GM18508 (cell line): ENCODE results near the gene DCUN1D1.

ENCODE experiments used
- ATAC-seq: cut with Tn5 transposase; IDR thresholded peaks from one replicate; pipeline ENCODE4 v1.9.1; 2021; ENCODE audit warnings: moderate number of reproducible peaks; ENCODE audit not compliant: insufficient read depth, unreplicated experiment

The DCUN1D1 gene

DNA sequence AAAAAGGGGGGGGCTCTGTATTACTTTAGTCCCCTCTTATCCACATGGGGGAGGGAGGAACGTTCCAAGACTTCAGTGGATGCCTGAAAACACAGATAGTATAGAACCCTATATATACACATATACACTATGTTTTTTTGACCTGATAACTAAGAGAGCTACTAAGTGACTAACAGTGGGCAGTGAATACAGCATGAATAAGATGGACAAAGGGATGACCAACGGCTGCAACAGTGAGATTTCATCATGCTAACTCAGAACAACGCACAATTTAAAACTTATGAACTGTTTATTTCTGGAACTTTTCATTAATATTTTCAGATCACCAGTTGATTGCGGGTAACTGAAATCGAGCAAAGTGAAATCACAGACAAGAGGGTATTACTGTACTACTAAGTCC is 7.3 kb downstream of the DCUN1D1 start:
- no peak for ATAC-seq

DNA sequence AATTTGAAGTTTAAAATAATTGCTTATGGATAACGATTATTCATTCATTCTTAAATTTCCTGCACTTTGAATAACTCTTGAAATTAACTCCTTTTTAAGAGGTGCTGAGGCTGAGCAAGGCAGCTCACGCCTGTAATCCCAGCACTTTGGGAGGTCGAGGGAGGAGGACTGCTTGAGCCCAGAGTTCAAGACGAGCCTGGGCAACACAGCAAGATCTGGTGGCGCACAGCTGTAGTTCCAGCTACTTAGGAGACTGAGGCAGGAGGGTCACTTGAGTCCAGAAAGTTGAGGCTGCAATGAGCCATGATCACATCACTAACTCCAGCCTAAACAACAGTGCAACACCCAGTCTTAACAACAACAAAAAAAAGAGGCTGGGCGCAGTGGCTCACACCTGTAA is 8.0 kb downstream of the DCUN1D1 start:
- ATAC-seq, result no peak

DNA sequence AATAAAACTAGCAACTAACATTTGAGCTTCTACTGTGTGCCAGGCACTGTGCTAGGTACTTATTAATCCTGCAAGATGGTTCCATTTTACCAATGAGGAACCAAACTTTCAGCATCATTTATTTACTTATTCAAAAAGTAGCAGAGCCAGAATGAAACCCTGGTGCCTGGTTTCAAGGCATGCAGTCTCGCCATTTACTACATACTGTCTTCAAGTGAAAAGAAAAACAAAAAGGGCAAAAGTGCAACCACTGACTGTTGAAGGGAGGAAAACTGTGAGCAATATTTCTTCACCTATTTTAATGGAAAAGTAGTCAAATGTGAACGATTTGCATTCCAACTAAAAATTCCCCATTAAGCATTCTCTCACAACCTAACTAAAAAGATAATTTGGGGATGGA is 8.7 kb downstream of the DCUN1D1 start:
- no peak for ATAC-seq

DNA sequence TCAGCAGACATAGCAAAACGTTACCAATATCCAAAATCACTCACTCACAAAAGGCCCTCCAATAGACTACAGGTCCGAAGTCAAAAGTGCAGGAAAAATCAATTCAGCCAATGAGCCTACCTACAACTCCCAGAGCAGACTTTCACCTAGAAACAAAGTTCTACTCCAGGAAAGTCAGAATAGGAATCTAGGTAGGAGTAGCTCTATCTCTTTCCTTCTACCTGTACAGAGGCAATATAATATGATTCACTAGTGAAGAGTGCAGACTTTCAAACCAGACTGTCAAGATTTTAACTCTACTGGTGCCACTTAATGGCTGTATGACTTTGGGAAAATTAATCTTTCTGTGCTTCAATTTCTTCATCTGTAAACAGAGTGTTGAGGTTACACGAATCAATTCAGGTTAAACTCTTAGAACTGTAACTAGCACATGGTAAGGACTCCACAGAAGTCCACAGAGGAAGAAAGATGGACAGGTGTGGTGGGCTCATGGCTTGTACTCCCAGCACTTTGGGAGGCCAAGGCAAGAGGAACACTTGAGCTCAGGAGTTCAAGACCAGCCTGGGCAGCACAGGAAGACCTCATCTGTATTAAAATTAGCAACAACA is 9.4 kb downstream of the DCUN1D1 start:
- no peak for ATAC-seq

DNA sequence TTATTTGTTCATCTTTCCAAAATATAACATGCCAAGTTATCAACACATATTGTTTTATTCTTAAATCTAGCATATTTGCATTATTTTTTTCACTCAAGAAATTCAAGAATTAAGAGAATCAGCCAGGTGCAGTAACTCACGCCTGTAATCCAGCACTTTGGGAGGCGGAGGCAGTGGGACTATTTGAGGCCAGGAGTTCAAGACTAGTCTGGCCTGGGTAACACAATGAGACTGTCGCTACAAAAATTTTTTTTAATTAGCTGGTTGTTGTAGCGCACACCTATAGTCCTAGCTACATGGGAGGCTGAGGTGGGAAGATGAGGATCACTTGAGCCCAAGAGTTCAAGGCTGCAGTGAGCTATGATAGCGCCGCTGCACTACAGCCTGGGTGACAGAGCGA is 10.5 kb downstream of the DCUN1D1 start:
- ATAC-seq, result no peak

DNA sequence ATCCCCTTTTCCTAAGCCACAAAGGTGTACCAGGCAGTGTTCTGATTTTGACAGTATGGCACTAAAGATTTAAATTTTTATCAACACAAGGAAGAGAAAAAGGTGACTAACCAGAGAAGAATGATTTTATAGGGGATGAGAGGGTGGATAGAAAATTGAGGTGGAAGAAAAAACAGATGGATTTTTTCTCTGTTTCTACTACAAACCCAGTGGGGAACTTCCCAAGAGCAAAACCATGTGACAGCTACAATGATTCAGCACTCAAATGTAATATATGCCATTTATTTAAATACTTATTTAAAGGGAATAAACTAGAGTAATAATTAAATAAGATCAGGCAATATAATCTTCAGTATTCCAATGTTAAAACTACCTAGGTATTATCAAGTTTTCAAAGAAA is 11.1 kb downstream of the DCUN1D1 start:
- no peak for ATAC-seq

DNA sequence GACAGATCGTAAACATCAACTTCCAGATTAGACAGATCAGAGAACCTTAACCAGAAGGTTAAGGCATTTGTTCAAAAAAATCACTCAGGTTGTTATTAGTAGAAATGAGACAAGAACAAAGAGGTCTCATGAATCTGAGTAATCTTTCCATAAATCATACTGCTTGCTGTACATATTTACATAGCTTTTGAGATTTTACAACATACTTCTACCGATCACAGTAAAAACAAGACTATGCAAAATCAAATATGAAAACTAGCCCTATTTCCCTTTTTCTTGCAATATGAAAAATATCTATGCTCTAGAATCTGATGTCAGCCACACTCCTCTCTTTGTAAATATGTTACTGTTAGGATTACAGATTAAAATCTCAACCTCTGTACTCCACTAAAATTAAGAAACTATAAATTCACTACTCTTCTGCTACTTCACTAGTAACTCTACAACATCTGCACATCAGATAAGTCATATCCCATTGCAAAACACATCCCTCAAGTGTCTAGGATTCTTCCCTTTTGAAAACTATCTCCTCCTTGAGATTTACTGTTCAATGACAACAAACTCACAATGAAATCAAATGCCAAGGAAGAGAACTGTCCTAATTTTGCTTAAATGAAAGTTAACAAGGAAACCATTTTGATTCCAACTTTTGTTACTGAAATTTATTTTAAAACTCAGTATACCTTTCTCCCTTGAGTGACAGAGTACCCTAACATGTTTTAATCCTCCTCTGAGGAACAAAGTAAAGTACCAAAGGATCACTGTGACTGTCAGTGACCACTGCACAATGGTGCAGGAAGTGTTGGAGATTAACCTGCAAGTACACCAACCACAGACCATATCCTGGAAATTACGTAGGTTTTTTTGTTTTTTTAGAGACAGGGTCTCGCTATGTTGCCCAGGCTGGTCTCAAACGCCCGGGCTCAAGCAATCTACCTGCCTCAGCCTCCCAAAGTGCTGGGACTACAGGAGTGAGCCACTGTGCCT is 12.8 kb downstream of the DCUN1D1 start:
- ATAC-seq, result peak; percentile 47

DNA sequence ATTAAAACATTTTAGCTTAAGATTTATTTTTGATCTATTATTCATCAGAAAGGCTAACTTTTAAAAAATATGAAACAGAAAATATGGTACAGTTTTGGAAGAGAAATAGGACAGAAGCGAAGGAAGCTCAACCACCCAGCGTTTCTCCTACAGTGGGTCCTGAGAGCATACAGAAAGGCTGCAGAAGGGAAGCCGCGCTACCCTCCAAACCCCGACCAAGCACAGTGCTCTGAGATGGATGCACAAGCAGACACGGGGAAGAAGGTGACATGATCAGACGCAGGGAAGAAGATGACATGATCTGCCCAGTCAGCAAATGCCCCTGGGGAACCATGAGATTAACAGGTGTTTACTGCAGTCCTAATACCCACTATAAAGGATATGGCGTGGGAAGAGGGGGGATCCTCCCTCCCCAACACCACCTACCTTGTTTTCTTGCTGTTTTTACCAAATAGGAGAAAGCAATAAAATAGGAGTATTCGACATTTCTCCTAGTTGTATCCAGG is 14.4 kb downstream of the DCUN1D1 start:
- ATAC-seq, result no peak

DNA sequence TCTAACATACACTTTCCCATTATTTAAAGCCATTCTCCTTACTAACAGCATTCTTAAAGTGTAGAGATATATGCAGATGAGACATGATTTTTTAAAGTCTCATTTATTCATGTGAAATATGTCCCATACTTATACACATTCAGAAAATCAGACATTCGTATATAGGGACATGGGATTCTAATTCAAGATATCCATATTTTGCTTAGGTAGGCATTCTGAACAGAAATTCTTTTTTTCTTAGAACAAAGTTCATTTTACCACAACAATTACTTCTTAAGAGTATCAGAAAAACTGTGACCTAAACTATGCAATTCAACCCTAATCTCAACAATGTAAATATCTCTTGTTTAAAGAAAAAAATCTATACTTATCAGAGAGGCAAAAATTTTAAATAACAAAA is 16.2 kb downstream of the DCUN1D1 start:
- ATAC-seq, result no peak

DNA sequence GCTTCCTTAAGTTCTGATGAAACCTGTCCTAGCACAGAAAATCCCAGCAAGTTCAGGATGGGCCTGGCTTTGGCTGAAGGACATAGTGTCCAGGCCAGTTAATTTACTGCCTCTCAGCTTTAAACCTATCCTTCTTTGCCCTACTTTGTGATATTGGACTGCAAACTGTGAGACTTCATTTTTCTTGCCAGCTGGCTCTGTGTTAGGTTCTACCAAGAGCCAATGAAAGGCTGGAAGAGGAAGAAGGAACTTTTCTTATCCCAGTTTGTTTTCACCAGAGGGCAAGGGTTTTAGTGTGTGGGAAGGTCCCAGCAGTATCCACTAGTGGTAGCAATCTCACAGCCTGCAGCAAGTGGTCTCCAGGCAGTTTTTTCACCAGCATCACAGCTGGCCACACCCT is 18.2 kb downstream of the DCUN1D1 start:
- no peak for ATAC-seq

DNA sequence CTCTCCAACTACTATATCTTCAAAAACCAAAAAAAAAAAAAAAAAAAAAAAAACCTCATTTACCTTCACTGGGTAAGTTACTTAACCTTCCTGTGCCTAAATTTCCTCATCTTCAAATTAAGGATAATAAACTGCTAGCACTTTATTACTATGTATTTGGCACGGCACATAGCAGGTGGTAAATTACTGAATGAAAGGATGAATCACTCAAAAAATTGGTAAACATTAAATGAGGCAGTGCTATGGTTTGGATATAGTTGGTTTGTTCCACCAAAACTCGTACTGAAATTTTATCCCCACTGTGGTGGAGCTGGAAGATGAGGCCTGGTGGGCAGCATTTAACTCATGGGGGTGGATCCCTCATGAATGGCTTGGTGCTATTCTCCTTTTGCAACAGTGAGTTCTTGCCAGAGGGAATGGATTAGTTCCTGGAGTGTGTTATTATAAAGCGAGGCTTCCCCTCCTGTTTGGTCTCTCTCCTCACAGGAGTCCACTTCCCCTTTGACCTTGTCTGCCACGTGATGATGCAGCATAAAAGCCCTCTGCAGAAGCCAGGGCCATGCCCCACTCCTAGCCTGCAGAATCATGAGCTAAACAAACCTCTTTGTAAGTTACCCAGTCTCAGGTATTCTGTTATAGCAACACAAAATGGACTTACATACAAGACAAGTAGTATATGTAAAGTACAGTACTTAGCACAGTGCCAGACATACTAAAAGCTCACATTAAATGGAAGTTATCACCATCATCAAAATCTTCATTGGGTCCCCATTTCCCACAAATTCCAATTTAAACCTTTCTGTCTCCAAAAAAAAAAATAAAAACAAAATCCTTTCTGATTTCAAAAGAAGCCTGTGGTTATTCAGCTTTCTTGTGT is 20.6 kb downstream of the DCUN1D1 start:
- ATAC-seq, result no peak

DNA sequence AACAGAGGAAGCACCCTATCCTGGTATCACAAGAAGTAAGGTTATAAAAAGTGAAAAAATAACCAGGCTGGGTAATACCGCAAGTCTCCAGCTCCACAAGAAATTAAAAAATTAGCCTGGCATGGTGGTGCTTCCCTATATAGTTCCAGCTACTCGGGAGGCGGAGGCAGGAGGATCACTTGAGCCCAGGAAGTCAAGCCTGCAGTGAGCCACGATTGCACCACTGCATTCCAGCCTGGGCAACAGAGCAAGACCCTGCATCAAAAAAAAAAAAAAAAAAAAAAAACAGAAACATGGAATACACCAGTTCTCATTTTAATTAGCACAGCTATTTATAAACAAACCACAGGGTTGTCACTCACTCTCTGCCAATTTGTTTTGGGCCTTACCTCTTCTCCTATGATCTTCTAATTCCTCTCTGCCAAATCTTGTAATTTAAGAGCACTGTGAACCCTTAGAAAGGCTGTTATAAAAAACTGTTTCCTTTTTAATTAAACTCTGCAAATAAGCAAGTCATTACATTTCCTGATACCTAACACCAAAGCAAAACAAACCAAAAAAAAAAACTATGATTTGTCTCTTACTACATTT is 22.6 kb downstream of the DCUN1D1 start:
- no peak for ATAC-seq

DNA sequence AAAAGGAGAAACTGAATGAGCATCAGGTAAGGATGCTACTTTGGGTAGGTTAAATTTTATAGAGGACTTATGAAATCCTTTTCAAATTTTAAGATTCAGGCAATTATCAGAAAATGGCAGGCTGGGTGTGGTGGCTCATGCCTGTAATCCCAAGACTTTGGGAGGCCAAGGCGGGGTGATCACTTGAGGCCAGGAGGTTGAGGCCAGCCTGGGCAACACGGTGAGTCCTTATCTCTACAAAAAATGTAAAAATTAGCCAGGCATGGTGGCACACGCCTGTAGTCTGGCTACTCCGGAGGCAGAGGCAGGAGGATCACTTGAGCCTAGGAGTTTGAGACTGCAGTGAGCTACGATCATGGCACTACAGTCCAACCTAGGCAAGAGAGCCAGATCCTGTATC is 23.1 kb downstream of the DCUN1D1 start:
- ATAC-seq, result no peak

DNA sequence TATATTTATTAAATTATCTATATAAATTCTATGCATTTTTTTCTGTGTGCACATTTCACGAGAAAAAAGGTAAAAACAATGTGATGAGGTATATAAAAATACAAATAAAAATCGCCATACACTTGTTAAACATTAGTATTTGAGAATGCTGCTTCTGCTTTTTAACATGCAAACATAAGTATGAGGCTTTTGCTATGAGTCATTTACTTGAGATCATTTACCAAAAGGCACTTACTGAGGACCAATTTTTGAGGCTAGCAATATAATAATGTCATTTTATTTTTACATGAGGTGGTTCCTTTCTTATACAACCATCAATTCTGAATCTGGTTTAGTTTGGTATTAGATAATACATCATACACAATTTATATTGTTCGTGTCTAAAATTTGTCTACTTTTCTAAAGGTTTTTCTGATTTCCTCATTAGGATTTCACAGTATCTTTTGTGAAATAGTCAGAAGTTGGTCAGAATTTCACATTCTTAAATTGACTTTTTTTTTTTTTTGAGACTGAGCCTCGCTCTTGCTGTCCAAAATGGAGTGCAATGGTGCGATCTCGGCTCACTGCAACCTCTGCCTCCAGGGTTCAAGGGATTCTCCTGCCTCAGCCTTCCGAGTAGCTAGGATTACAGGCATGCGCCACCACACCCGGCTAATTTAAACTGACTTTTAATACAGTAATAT is 25.6 kb downstream of the DCUN1D1 start:
- ATAC-seq, result peak; percentile 92

DNA sequence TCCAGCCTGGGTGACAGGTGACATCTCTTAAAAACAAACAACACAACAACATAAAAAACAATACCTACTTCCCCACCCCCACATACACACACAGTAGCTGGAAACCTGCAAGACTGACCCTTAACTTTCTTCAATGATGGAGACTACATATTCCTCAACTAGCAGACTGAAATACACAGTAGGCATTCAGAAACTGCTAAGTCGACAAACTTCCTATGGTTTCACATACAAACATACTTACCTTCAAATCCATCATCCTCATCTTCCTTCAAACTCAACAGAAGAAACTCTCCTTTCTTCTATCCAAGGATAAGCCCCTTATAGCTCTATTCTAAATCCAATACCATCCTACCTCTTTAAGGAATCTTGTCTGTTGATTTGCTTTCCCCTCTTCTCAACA is 30.6 kb downstream of the DCUN1D1 start:
- ATAC-seq, result no peak

DNA sequence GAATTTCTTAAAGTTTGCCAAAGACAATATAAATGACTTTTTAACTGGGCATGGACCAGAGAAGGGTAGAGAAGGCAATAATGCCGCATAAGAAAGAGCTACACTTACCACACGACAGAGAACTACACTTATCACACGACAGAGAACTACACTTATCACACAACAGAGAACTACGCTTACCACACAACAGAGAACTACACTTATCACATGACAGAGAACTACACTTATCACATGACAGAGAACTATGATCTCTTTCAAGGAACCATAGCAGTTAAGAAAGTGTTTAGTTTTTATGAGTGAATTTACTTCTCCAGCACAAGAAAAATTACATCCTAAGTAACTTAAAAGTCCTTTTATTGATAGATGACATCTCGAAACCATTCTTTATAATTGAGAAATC is 32.0 kb downstream of the DCUN1D1 start:
- ATAC-seq, result no peak

DNA sequence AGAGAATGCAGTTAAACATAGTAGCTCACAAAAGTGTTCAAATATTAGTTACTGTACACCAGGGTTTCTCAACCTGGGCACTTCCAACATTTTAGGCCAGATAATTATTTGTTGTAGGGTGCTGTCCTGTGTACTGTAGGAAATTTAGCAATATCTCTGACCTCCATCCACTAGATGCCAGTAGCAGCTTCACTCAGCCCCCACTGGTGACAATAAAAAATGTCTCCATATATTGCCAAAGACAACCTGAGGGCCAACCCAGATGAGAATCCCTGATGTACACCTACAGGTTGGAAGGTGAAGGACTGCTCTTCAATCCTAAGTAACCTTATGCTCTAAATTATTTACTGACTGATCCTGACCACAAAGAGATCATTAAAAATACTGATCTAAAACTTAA is 32.5 kb downstream of the DCUN1D1 start:
- no peak for ATAC-seq

DNA sequence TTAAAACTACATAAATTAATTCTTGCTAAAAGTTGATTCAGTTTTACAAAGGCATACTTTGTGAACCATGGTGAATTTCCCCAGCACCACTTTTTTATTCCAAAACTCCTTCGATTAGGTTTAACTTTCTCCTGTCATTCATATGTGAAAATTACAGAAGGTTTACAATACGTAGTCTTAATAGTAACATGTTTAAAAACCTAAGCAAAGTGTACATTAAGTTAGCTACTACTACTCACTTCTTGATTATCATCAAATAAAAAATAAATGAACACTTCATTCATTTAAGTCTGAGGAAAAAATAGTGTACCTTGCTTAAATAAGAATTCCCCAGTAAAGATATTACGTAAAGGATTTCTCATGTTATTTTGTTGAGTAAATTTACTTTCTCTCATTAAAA is 38.6 kb downstream of the DCUN1D1 start:
- ATAC-seq, result no peak

DNA sequence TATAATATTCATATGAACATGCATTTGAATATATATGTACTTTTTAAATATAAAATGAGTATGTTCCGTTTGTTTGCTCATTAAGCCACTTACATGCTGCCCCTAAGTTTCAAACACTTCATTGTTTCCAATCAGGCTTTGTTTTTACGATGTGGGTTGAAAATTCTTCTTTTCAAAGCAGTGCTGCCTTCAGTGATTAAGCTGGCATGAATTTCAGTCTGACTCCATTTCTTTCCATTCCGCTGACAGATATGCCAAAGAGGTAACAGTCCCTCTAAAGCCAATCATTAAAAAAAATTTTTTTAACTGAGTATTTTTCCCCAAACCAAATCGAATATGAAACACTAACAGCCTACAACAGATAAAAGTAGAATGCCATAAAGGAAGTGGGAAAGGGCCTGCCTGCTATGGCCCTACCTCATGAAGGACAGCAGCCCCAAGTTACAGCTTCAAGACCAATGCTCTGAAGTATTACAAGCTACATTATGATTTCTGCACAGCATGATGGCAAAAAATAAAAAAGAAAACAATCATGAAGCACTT is 40.0 kb downstream of the DCUN1D1 start:
- ATAC-seq, result no peak
